Stimulated activated CD4-positive, alpha-beta T cell treated with anti-CD3 and anti-CD28 coated beads, Interleukin-12 subunit alpha, Interleukin-12 subunit beta, amount 100 ng/mL, for 24 hours (primary cell): ENCODE results near the gene RASSF5.

Experiments
- DNase-seq, 2 experiments: peaks; one replicate each; pipeline ENCODE4 v3.0.0-alpha.2; 2020; ENCODE audit warnings: low read depth in 2 of 2

Gene RASSF5

DNA sequence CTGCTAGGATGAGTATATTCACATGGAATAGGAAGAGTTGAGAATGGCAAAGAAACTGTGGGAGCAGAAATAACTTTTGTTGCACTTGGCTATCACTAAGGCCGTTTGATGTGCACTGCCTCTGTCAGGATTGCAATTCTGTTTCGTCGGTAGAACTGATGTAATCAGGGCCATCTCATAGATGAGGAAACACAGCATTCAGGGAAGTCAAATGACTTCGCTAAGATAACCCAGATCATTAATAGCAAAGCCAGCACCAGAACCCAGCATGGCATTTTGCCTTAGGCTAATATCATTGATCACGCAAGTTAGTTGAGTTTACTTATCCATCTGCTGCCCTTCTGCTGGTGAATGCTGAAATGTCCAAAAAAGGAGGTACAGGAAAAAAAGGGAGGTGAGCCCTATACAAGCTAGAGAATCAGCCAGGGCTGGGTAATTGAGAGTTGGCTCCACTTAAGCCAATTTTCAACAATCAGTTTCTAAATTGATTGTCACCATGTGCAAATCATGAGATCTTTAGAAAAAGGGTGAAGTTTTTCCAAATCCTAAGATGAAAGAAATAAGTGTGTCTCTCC is 7.6 kb downstream of the RASSF5 start:
- no peak for DNase-seq

DNA sequence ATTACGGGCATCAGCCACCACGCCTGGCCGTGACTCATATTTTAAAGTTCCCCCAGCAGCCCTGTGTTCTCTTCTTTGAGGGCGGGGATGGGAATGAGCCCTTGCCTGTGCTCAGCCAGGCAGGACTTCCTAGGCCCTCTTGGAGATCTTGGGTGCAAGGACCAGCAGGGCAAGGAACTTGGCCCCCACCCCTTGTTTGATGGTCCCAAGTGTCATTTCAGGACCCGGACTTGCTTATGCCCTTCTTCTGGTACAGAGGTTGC is 9.3 kb downstream of the RASSF5 start:
- no peak for DNase-seq

DNA sequence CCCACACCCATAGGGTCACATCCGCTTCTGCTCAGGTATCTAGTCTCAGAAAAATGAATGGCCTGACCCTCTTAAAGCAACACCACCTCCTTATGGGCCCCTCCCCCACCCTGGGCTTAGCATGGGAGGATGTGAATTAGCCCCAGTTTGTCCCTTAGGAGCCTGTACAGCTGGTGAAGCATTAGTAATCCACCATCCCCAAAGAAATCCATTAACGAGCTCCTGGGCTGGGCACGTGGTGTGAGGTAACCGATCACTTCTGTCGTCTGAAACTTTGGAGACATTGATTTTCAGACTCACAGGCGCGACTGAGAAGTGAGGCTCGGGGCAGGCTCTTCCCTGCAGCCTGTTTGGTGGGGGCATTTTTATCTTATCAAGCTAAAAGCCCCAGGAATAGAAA is 10.5 kb downstream of the RASSF5 start:
- no peak for DNase-seq

DNA sequence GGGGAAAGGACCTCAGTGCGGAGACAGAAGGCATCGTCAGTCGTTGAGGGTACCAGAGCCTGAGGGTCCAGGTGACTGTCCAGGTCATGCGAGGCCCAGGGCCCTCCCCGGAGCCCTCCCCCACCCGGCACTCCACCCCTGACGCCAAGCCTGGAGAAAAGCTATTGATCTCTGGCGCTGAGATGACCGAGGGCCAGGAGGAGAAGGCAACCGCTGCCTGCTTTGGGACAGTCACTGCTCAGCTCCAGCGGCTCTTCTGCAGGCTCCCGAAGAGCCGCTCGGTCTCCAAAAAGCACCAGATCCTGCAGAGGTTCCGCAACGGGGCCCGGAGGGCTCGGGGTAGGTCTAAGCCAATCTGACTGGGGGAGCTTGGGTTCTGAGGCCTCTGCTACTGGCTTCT is 10.9 kb downstream of the RASSF5 start:
- no peak for DNase-seq

DNA sequence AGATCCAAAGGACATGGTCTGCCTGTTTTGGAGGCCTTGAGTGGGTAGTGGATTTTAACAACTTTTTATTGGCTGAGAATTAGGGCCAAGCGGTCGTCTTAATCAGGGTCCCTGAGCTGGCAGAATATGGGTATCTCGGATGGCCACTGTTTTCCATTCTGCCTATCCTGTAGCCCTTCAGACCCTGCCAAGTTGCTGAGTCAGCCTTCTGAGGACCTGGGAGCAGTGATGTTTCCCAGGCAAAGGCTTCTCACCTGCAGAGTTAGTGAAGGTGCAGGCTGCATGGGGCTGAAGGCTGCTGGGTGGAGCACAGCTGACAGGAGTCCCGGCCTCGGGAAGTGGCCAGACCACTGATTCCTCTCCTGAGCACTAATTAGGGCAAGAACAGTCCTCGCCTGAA is 11.4 kb downstream of the RASSF5 start:
- no peak for DNase-seq

DNA sequence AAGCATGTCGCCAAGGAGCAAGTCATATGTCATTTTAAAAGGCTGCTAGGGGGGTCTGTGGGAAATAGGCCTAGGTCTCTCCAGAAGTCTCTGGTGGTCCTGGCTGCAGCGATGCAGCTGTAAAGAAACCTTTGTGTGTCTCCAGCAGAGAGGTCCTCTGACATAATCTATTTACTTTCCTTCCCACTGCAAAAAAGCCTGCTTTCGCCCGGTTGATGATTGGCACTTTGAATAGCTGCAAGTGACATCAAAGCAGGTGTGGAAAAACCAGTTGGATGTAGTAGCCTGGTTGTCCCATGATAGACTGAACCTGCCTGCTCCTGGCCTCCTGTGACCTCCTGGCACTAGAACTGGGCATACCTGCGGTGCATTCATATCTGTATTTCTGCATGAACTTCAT is 13.8 kb downstream of the RASSF5 start:
- no peak for DNase-seq

DNA sequence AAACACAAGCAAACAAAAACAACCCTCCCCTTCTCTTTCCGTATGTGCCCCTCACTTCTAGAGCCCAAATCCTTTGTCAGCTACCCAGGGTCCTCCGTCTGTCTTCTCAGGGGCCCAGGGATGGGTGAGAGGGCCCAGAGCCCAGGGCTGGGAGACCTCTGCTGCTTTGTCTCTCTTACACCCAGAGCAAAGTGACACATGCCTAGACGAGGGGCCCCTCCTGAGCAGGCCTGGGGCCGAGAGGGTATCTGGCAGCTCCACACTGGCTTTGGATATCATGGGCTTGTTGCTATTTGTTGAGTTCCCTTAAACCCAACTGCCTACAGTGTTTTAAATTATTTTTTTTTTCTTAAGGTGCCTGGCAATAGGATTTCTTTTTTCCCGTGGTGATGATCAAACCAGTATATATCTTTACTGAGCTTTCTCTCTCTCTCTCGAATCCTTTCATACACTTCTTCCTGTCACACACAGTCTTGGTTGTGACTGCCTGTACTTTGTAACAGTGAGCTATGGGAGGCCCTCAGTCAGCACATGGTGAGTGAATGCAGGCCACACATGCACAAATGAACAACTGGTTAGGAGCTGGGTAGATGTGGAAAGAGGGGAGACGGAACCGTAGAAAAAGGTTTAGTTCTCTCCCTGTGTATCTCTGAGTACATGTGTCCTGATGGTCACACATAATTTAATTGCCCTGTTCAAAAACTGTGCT is 14.5 kb downstream of the RASSF5 start:
- no peak for DNase-seq

DNA sequence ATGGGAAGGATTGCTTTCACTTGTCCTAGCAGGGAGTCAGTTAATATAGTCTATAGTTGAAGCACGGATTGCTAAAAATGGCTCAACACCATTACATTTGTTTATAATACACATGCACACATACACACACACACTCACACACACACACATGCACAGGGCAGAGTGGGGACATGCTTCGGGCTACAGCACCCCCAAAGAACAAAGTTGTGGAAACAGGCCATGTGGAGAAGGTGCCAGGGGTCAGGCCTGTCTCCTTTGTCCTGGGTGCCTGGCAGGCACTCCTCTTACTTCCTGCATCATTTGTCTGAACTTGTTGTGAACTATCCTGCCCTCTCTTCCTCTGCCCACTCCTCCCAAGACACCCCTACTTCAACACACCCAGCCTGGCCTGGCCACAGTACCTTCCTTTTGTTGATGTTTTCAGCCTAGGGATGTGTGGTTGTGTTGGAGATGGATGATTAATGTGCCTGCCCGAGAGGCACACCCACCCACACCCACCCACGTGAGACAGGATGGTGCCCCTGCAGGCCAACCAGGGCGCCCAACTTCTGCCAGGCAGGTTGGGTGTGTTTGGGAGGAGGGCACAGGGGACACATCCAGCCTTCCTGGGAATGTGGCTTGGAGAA is 17.5 kb downstream of the RASSF5 start:
- no peak for DNase-seq

DNA sequence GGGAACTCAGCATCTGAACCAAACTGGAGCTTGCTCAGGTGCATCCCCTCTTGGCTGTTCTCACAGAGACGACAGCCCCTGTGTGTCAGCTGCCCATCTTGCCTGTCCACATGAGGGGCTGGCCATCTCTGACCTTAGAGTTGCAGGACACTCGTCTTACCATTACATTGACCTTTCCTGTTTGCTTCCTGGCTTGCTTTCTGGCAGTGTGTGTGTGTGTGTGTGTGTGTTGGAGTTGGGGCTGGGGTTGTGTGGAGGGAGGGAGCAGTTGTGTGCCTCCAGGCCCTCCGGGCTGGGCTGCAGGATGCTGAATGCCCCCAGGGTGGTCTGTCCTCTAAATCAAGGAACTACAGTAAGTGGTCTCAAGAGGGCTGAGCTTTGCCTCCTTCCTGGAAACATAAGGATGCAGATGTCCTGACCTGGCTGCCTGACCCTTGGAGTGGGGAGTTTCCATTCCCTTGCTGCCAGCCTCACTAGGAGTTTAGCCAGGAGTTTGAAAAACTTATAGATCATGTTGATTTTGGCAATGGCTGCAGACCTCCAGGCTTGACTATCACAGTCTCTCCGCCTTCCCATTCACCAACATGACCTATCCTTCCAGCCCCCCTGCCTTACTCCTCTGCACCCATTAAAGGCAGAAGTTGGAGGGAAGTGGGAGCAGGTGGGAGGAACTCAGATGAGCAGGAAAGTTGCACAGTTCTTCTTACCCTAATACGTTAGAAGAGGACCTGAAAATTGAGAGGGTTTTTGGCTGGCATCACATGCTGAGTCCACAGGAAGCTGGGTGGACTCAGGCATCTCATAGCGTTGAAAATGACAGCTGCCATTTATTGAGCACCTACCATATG is 19.0 kb downstream of the RASSF5 start:
- no peak for DNase-seq

DNA sequence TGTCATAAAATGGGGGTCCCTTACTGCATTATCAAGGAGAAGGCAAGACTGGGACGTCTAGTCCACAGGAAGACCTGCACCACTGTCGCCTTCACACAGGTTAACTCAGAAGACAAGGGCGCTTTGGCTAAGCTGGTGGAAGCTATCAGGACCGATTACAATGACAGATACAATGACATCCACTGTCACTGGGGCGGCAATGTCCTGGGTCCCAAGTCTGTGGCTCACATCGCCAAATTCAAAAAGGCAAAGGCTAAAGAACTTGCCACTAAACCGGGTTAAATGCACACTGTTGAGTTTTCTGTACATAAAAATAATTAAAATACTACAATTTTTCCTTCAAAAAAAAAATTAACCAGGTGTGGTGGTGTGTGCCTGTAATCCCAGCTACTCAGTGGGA is 22.1 kb downstream of the RASSF5 start:
- DNase-seq: no peak

DNA sequence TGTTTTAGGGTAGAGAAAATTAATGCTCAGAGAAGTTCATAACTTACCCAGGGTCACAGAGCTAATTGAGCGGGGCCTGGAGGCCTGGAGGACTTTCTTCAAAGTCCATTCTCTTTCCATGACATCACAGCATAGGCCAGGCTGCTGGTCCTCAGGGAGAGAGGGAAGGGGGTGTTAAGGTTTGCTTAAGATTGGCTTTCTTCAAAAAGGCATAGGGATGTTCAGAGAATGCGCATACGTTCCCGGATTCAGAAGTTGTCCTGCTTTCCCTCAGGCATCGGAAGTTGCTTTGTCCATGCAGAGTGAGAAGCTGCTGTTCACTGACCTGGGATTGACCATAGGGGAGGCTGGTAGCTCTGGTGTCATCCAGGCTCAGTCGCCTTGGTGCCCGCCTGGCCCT is 25.0 kb downstream of the RASSF5 start:
- DNase-seq: no peak

DNA sequence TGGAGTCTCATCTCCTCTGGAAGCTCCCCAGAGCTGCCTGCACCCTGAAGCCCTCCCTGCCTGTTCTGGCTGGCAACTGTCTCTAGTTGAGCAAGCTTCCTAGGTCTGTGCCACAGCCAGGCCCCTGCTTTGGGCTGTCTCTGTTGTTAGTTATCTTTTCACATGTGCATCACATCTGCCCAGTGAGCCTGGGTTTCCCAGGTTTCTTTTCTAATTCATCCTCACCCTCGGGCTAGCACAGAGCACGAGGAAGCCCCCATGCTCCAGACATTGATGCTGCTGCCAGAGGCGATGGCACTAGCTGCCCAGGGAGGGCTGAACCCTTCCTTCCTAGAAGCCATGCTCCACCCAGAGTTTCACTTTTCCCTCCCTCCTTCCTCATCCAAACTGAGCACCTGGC is 27.2 kb downstream of the RASSF5 start:
- DNase-seq: no peak

DNA sequence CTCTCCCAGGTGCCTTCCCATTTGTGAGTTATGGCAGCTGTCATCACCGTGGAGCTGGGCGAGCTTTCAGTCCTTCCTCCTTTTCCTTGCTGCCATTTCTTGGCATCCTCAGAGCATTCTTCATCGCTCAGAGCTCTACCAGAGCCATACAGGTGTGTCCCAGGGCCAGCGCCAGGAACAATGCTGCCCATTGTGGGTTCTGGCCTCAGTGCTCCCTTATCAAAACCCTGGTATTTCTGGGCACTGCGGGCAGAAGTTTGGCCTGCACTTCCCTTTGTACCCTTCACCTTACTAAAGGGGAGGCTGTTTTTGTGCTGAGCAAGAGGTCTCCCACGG is 28.5 kb downstream of the RASSF5 start:
- DNase-seq: no peak

DNA sequence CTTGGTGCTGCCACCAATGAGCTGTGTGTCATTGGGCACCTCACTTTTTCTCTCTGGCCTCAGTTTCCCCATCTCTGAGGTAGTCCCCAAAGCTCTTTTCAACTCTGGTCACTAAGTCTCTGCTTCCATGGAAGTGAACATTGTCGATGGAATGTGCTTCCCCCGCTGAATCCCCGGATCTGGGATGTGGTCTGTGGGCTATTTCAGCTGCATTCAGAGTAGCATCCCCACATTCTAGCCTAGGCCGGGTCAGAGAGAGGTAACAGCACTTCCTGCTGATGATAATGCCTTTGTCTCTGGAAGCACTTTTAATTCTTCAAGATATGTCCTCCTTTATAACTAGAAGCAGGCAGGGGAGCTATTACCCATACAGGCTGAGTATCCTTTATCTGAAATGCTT is 29.8 kb downstream of the RASSF5 start:
- no peak for DNase-seq

DNA sequence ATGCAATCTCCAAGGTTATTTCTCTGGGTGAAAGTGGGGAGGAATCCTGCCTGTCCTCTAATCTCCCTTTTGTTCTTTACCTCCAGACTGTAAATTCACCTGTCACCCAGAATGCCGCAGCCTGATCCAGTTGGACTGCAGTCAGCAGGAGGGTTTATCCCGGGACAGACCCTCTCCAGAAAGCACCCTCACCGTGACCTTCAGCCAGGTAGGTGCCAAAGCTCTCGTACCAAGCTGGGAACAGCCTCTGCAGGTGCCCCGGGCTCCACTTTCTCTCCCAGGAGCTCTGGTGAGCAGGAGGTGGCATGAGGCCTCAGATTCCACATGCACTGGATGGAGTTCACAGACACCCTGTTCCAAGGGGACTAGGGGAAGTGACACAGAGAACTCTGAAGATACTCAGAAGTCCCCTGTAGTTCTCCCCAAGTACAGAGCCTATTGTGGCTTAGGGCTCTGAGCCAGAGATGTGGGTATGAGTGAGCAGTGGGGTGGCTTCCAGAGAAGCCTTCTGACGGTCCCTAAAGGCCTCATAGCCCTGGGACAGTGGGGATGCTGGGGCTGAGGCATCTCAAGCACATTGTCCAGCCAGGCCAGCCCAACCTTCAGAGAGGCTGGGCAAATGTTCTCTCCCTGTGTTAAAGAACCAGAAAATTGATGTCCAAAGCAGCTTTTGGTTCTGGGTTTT is 30.9 kb downstream of the RASSF5 start:
- DNase-seq: no peak

DNA sequence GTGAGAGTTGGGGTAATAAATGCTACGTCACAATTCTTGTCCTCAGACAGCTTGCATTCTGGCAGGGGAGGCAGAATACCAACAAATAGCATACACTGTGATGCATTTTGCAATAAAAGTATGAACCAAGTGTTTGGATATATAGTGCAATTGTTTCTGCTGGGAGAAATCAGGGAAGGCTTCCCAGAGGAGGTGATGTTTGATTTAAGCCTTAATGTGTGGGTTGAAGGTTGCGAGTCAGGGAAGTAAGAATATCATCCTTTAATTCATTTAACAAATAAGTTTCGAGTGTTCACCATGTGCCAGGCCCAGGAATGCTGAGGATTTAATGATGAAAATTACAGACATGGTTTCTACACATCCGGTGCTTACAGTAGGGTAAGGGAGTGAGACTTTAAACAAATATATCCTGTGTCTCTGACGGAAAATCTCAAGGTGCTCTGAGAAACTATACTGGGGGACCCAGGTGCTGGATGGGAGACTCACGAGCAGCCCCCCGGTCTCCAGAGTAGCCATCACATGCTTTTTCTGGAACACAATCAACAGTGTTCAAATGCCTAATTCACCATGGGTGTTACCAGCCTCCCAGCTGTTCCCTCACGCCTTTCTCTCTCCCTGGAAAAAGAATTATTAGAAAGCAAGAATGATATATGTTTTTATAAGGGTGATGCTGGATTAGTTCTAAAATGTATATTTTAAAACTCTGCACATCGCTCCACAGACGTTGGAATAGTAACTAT is 31.7 kb downstream of the RASSF5 start:
- DNase-seq: no peak

DNA sequence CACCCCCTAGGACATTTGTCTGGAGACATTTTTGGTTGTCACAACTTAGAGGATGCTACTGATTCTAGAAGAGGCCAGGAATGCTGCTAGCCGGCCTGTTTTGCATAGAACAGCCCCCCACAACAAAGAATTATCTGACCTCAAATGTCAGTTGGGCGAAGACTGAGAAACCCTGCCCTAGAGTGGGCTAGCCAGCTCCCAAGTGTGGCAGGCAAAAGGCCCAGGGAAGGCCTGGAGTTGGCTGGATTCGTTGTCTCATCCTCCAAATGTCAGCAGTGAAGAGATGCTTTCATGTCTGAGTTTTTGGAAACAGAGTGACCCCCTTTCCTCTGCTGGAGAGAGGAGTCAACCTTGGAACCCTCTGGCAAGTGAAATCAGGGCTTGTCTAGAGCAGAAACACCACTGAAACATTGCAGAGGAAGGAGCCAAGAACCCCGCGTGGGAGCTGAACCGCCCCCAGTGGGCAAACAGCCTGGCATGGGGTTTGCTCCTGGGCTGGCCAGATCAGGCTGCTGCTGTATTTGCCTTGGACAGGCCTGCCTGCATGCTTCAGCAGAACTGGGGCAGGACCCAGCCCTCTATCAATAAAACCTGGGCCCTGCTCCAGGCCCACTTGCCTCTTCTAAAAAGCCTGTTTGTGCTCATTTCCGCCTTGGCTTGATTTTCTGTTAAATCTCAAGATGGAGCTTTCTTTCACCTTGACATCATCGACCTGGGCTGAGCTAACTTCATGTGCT is 32.9 kb downstream of the RASSF5 start:
- no peak for DNase-seq

DNA sequence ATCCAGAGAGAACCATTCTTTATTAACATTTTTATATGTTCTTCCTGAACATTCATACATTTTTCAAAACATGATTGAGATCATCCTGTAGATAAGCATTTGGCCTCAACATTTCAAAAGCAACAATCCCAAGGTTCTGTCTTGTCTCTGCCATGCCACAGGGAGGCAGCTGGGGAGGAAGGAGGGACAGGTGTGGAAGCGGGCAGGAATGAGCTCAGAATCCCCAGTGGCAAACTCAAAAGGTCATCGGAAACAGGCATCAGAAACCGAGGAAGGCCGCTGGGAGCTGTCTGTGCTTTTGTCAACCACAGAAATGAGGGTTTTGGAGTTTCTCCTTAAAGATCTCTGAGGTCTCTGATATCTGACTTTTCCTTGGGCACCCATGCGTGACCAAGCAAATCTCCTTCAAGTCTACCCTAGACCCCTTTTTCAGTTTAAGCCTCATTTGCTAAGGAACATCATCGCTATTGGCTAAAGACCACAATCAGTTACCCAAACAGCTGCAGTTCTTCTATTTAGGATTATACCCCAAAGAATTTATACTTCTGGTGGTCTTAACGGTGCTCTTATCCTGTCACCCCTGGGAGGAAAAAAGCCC is 34.0 kb downstream of the RASSF5 start:
- DNase-seq: no peak

DNA sequence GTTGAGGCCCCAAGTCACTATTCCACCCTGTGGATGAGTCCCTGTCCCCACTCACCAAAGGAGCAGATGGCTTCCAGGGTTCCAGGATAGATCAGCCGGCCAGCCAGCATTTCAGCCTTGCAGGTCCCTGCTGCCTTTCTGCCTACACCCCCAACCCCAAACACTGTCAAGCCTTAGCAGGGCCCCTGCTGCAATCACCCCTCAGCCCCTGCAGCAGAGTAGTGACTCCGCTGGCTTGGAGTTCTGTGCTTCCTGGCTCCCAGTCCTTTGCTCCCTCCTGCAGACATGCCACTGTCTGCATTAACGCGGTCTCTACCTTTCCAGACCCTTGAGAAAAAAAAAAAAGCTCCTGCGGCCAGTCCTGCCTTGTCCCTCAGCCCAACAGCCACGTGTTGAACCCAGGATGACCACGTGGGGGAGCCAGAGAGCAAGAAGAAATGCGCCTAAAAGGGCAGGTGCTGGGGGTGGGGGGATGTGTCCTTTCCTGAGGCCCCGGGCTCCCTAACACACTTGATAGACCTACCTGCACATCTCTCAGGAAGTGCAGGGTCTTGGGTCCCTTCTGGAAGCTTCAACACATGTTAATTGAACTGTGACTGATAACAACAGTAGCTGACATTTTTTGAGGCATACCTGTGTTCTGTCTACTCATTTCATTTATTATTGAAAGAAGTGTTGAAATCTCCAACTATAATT is 37.4 kb downstream of the RASSF5 start:
- DNase-seq: peak; percentile 74 to 85

DNA sequence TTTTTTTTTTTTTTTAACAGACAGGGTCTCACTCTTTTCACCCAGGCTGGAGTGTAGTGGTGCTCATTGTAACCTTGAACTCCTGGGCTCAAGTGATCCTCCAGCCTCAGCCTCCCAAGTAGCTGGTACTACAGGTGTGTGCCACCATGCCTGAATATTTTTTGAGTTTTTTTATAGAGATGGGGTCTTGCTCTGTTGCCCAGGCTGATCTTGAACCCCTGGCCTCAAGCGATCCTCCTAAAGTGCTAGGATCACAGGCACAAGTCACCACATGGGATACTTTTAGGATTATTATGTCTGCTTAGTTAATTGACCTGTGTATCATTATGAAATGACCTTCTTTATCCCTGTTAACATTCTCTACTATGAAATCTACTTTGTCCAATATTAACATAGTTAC is 38.0 kb downstream of the RASSF5 start:
- DNase-seq: no peak
